HG03064 (cell line): ENCODE data around the gene CHMP2B.
"Not testable (repeated sequence)": the region's sequence is repeated elsewhere in the genome, so short reads cannot be mapped to it uniquely, and the experiment has no call there.

ENCODE experiments used
- ATAC-seq: cut with Tn5 transposase; IDR thresholded peaks from one replicate; pipeline ENCODE4 v1.9.1; 2021; ENCODE audit warnings: low read depth; ENCODE audit not compliant: unreplicated experiment

The CHMP2B gene

GRCh38 chr3:87228316-87228715, 1.2 kb downstream of the CHMP2B start:
- no peak for ATAC-seq

GRCh38 chr3:87229113-87229512, 2.0 kb downstream of the CHMP2B start:
- no peak for ATAC-seq

DNA sequence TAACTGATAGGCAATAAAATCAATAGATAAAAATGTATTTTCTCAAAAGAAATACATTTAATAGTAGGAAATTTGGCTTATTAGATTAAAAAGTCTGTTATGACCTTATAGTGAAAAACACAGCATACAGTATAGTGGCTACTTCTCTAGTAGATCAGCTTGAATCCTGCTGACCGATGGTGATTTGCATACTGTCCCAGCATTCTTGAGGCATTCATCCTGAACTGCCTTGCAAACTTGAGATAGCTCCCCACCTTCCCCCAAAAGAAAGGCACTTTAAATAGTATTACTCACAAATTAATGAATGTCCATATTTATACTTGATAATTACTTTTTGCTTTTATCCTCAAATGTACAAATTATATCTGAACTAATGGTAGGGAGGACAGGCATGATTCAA, 6.7 kb downstream of the CHMP2B start:
- ATAC-seq: no peak

- ATAC-seq: no peak
Observed at GRCh38 chr3:87236093-87236492, 9.0 kb downstream of the CHMP2B start.

GRCh38 chr3:87246662-87247429, 19.7 kb downstream of the CHMP2B start:
- no peak for ATAC-seq

GRCh38 chr3:87247430-87247773, 20.3 kb downstream of the CHMP2B start:
- no peak for ATAC-seq

GRCh38 chr3:87248231-87248630, 21.1 kb downstream of the CHMP2B start:
- ATAC-seq: not testable (repeated sequence)

GRCh38 chr3:87248831-87249230, 21.7 kb downstream of the CHMP2B start:
- no peak for ATAC-seq

GRCh38 chr3:87250009-87250408, 22.9 kb downstream of the CHMP2B start:
- ATAC-seq: no peak

- ATAC-seq: peak; percentile 69
Observed at GRCh38 chr3:87260270-87260669, 33.2 kb downstream of the CHMP2B start.

DNA sequence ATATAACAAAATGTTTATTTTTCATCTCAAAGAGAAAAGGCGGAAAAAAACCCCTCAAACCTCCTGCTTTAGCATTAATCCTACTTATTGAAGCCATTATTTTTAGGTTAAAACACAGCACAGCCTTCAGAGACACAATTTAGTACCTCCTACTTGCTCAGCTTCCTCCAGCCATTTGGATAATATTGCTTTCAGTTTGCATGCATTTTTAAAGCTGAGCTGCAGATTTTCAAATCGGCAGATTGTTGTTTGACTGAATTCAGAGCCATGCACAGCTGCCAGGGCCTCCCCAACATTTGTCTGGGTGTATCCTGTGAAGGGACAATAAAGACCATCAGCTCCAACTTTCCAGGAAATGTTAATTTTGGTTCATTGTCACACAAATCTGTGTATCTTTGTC, 34.8 kb downstream of the CHMP2B start:
- no peak for ATAC-seq

- ATAC-seq: no peak
Observed at GRCh38 chr3:87267953-87268645, 41.0 kb downstream of the CHMP2B start.

- ATAC-seq: no peak
Observed at GRCh38 chr3:87268646-87269211, 41.6 kb downstream of the CHMP2B start.

DNA sequence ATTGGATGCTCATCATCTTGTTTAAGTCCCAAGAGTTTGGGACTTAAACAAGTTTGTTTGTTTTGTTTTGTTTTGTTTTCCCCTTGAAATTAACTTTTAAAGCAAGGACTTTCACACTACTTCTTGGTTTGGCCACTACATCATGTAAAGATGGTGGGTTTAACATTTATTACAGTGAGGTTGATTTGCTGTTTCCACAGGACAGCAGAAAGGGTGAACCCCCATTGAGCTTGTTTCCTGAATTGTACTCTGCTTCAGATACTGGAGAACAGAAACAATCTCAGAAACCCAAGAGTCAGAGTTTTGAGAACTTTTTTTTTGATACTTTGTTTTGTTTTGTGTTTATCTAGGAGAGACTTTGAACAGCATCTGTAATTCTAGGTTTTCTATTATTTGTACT, 42.6 kb downstream of the CHMP2B start:
- no peak for ATAC-seq

GRCh38 chr3:87270908-87271700, 44.0 kb downstream of the CHMP2B start:
- no peak for ATAC-seq

DNA sequence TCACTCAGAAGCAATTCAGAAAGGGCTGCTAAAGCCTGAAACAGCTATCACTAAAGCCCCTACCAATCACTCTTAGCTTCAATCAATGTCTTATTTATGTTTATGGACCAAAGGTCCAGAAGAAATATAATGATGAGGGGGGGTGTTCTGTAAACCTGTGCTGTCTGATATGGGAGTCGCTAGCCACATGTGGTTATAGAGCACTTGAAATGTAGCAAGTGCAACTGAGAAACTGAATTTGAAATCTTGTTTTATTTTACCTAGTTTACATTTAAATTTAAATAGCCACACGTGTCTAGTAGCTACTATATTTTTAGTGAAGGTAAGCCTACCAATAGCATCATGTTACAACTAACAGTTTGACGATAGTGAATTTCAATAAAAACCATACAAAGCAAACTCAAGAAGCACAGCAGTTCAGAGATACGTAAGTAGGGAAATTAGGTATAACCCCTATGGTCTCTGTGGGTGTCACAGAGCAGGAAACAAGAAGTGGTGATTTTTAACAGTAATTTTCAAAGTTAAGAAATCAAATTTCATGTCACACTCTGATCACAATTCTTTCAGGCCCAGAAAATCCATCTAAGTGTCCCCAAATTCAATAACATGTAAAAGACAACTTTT, 45.7 kb downstream of the CHMP2B start:
- no peak for ATAC-seq

DNA sequence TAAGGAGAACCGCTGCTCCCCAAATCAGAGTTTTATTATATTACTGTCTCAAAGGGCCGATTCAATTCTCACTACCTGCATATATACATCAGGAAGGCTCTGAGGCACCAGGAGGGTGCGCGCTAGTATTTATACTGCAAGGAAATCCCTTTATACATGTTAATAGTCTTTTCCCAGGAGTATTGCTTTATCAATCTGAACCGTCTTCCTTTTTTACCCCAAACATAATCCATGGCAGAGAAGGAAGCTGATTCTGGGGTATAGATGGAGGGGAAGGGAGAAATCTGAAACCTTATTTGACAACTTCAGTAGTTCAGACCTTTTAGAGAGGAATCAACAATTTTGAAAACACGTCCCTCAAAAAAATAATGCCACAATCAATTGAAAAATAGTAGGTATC, 49.4 kb downstream of the CHMP2B start, which contains the start of gene POU1F1:
Gene POU1F1 (minus strand): TSS at position 101 of the 400 bp plus-strand sequence. CDS start 122 bp downstream, outside the sequence.
- ATAC-seq: no peak

- ATAC-seq: no peak
Observed at GRCh38 chr3:87287011-87287410, 59.9 kb downstream of the CHMP2B start.

DNA sequence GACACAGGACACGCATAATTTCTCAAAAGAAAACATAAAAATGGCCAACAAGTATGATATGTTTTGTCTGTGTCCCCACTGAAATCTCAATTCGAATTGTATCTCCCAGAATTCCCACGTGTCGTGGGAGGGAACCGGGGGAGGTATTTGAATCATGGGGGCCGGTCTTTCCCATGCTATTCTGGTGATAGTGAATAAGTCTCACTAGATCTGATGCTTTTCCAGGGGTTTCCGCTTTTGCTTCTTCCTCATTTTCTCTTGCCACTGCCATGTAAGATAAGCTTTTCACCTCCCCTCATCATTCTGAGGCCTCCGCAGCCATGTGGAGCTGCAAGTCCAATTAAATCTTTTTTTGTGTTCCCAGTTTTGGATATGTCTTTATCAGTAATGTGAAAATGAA, 61.3 kb downstream of the CHMP2B start:
- no peak for ATAC-seq

DNA sequence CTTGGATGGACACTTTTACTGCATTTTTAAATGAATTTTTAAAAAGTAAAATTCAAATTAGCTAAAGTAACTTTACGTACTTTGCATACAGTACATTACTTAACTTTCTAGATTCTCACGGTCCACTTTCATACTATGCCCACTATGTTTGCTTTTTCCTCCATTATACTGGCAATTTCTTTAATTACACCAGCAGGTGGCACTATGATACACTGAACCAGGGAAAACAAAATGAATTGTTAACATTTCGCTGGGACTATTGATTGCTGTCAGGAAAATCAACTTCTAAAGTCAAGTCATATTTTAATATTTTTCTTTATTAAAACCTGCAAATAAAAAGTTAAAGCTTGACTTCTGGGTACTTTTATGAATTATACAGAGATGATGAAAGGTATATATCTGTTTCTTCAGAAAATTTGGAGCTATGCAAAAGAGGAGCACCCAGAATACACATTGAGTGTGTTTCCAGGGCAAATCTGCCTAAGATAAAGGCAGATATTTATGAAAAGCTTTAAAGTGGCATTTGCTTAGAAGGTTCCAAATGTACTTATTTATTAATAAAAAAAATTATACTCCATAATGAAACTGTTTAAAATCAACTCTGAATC, 71.1 kb downstream of the CHMP2B start:
- ATAC-seq: no peak
